BE2C (cell line): ENCODE results near the gene NOCT.
"Not testable (repeated sequence)": the region's sequence is repeated elsewhere in the genome, so short reads cannot be mapped to it uniquely, and the experiment has no call there.

ENCODE experiments used
- DNase-seq: peaks from one replicate; pipeline ENCODE4 v3.0.0-alpha.2; 2020
- H3K27me3 ChIP-seq: fragments of 250-450 bp; sonication (Bioruptor Pico); 2 replicates; pipeline ENCODE4 v1.5.1; 2020; ENCODE audit warnings: mild to moderate bottlenecking
- H3K36me3 ChIP-seq: fragments of 250-450 bp; sonication (Bioruptor Pico); 2 replicates; pipeline ENCODE4 v1.5.1; 2020; ENCODE audit warnings: mild to moderate bottlenecking
- H3K4me1 ChIP-seq: fragments of 250-450 bp; sonication (Bioruptor Pico); 2 replicates; pipeline ENCODE4 v1.5.1; 2020
- H3K4me3 ChIP-seq: 2 replicates; pipeline ENCODE4 v1.5.1; 2011; ENCODE audit warnings: low read depth, low read length
- H3K9me3 ChIP-seq: fragments of 250-450 bp; sonication (Bioruptor Pico); 2 replicates; pipeline ENCODE4 v1.5.1; 2020
- CTCF ChIP-seq: IDR thresholded peaks from 2 replicates; pipeline ENCODE4 v1.5.1; 2012; ENCODE audit warnings: mild to moderate bottlenecking, low read depth, low read length

Gene NOCT

GRCh38 chr4:139048026-139048425 lies 32.4 kb downstream of the NOCT start:
- Histone ChIP-seq H3K4me1 (no peaks in the 10 kb centered on the region), H3K27me3 (no peaks in the 10 kb centered on the region), H3K36me3 (peaks cover 45% of the 10 kb centered on the region), H3K4me3 (no peak overlapping the region), H3K9me3 (no peaks in the 10 kb centered on the region)
- TF ChIP-seq CTCF, result no peak
- DNase-seq, result no peak

GRCh38 chr4:139050446-139050845 lies 34.9 kb downstream of the NOCT start:
- TF ChIP-seq CTCF, result no peak
- H3K9me3 ChIP-seq, result no peaks in the 10 kb centered on the region
- H3K4me3 ChIP-seq, result no peak overlapping the region
- H3K27me3 ChIP-seq, result no peaks in the 10 kb centered on the region
- H3K4me1 ChIP-seq, result no peaks in the 10 kb centered on the region
- peaks cover 31% of the 10 kb centered on the region for H3K36me3 ChIP-seq
- DNase-seq, result no peak

- Histone ChIP-seq H3K4me1 (no peaks in the 10 kb centered on the region), H3K27me3 (no peaks in the 10 kb centered on the region), H3K9me3 (no peaks in the 10 kb centered on the region), H3K36me3 (peaks cover 7% of the 10 kb centered on the region), H3K4me3 (no peak overlapping the region)
- no peak for DNase-seq
- TF ChIP-seq CTCF, result no peak
Observed at GRCh38 chr4:139053909-139054308, 38.3 kb downstream of the NOCT start.

GRCh38 chr4:139054791-139055505 lies 39.4 kb downstream of the NOCT start:
- no peak for DNase-seq
- H3K36me3 ChIP-seq, result peaks cover 10% of the 10 kb centered on the region

GRCh38 chr4:139059026-139059425 lies 43.4 kb downstream of the NOCT start:
- H3K4me3 ChIP-seq, H3K9me3 ChIP-seq, H3K27me3 ChIP-seq, DNase-seq, H3K4me1 ChIP-seq: not testable (repeated sequence)
- H3K36me3 ChIP-seq, result peaks cover 36% of the 10 kb centered on the region

More at GRCh38 chr4:139054791-139055505, 39.4 kb downstream of the NOCT start:
- H3K4me1 ChIP-seq, result no peaks in the 10 kb centered on the region
- H3K27me3 ChIP-seq, result no peaks in the 10 kb centered on the region
- H3K4me3 ChIP-seq, result no peak overlapping the region
- no peak for TF ChIP-seq CTCF
- no peaks in the 10 kb centered on the region for H3K9me3 ChIP-seq

- H3K36me3 ChIP-seq, result peaks cover 48% of the 10 kb centered on the region
- H3K27me3 ChIP-seq, result no peaks in the 10 kb centered on the region
- H3K9me3 ChIP-seq, result no peaks in the 10 kb centered on the region
- no peak for DNase-seq
- no peaks in the 10 kb centered on the region for H3K4me1 ChIP-seq
- TF ChIP-seq CTCF, result no peak
- H3K4me3 ChIP-seq, result no peak overlapping the region
Observed at GRCh38 chr4:139060591-139060990, 45.0 kb downstream of the NOCT start.
